Heart right ventricle (tissue), 16 donors: Measurements from ENCODE around the gene SYNPO2. TPM values are rescaled to one million over a fixed set of nuclear protein-coding genes. Genes with fewer than 3 reads are reported as not detected.
"Not testable (repeated sequence)": the region's sequence is repeated elsewhere in the genome, so short reads cannot be mapped to it uniquely, and the experiment has no call there.

ENCODE experiments used
- ATAC-seq, 8 donors: fragments of 200-7000 bp; cut with Tn5 transposase; one replicate each; pipeline ENCODE4 v1.9.1; 2020; ENCODE audit warnings: mild to moderate bottlenecking in 8 of 8, moderate library complexity in 8 of 8, moderate number of reproducible peaks in 1 of 8
- DNase-seq, 2 donors: peaks; one replicate each; pipeline ENCODE4 v3.0.0-alpha.2; 2020
- H3K27ac ChIP-seq, 10 donors: fragments of 200-600 bp; sonication (generic) in 2 of 10; one replicate each; pipeline versions ENCODE4 v1.5.0 to v1.8.0; 2020 to 2022; ENCODE audit warnings: mild to moderate bottlenecking in 3 of 10
- H3K27me3 ChIP-seq, 7 donors: fragments of 200-600 bp; one replicate each; pipeline ENCODE4 v1.8.0; 2021 to 2022; ENCODE audit warnings: mild to moderate bottlenecking in 2 of 7
- H3K36me3 ChIP-seq, 9 donors: fragments of 200-600 bp; sonication (generic) in 1 of 9; one replicate each; pipeline versions ENCODE4 v1.5.0 to v1.8.0; 2020 to 2022; ENCODE audit warnings: mild to moderate bottlenecking in 2 of 9
- H3K4me1 ChIP-seq, 9 donors: fragments of 200-600 bp; sonication (generic) in 1 of 9; one replicate each; pipeline versions ENCODE4 v1.5.0 to v1.8.0; 2020 to 2022; ENCODE audit warnings: mild to moderate bottlenecking in 4 of 9
- H3K4me3 ChIP-seq, 10 donors: fragments of 200-600 bp; sonication (generic) in 2 of 10; one replicate each; pipeline versions ENCODE4 v1.5.0 to v1.8.0; 2020 to 2022; ENCODE audit warnings: mild to moderate bottlenecking in 7 of 10, moderate library complexity in 2 of 10
- H3K9me3 ChIP-seq, 11 donors: fragments of 200-600 bp in 10 of 11; sonication (generic) in 2 of 11; one replicate each; pipeline versions ENCODE4 v1.5.0 to v1.8.0; 2013 to 2022; ENCODE audit warnings: mild to moderate bottlenecking in 2 of 11, control low read depth in 1 of 11, moderate library complexity in 1 of 11
- CTCF ChIP-seq, 9 donors: fragments of 200-600 bp; sonication (generic) in 2 of 9; IDR thresholded peaks; one replicate each; pipeline versions ENCODE4 v1.5.0 to v1.8.0; 2021 to 2022; ENCODE audit warnings: antibody characterized with exemption in 9 of 9, mild to moderate bottlenecking in 5 of 9, moderate library complexity in 1 of 9
- WGBS, 2 donors: extraction: QIAGEN DNeasy Blood & Tissue Kit; methylation state at CpG; one replicate each; pipeline ENCODE4 v1.1.7; 2013; ENCODE audit warnings: inconsistent platforms in 1 of 2; 5-methylcytosine and 5-hydroxymethylcytosine counted together
- intact Hi-C, 10 donors: fragments of 100-400 bp; cut with DNase I; formaldehyde crosslinking; loops; one replicate each; pipeline versions ENCODE4 v1.11.1 to v1.14.2; 2022
- polyA plus RNA-seq, 2 donors: library from polyadenylated mRNA; stranded (reverse); fragments of 200-250 nt; gene quantifications; one replicate each; pipeline ENCODE4 v1.2.3, GENCODE V29; 2013
- total RNA-seq, 10 donors: library from RNA; stranded (reverse); fragmentation: NEBNext Ultra II Directional in 3 of 10; extraction: Animal tissue kit (Norgen Biotek cat#: 25700) in 3 of 10; gene quantifications; one replicate each; pipeline versions ENCODE4 v1.2.1 to v1.2.4, GENCODE V29; 2021 to 2023
- donor health status: Arrhythmogenic right ventricular cardiomyopathy.
- donor health status: ischemic (EF 13 %, LVEDD 7.1; RV severe dilation, severe dysfunction).
- donor health status: healthy with polysubstance abuse.
- donor health status: DM: no; HTN: yes; CAD: no.
- donor health status: DM: no; HTN: no; CAD: no.
- donor health status: ischemic (EF 25% LVEDD 6.9; RV normal size, moderate dysfunction).
- donor health status: ischemic (EF 25% LVEDD 5.7; RV mildly dilated, moderate dysfunction).
- donor health status: healthy.
- donor health status: DM: yes; HTN: yes; CAD: no.
- donor health status: Ischemic cardiomyopathy.
- donor health status: ischemic (EF 35%, LVEDD 5.7; RV mildly dilated, moderate dysfunction).
- donor health status: nonischemic (EF 11% LVEDD 7.7; RV severe dilation, severe dysfunction).
- donor health status: DM: yes; HTN: yes; CAD: no.
- donor health status: PGD.
- donor health status: ischemic (EF 29% LVEDD 5.4; RV normal size, mild dysfunction).
- donor health status: nonischemic (EF 23%, LVEDD 6.1; RV moderate dilation, normal function).

Gene SYNPO2
- total and polyA plus RNA-seq, 12 donors, result 27.5 to 405 (median 244) TPM

GRCh38 chr4:119053997-119054396, 165.3 kb downstream of the SYNPO2 start:
- intact Hi-C loops, result no loop called here
- 89 to 94% methylated on average over 10 of the region's 10 CpGs for WGBS, 2 donors
- ATAC-seq (peak in 6 of 8 donors; percentile 30 to 47 (median 41)), DNase-seq (no peak)
- no peaks in the 10 kb centered on the region for H3K9me3 ChIP-seq
- H3K36me3 ChIP-seq, result peaks cover 0 to 7% (median 0%) of the 10 kb centered on the region in 9 donors
- H3K4me3 ChIP-seq, result no peak overlapping the region
- TF ChIP-seq CTCF (IDR thresholded peaks at IDR 0.05), result no peak
- peaks cover 0 to 24% (median 0%) of the 10 kb centered on the region in 9 donors for H3K4me1 ChIP-seq
- H3K27ac ChIP-seq, result peak overlapping the region in 4 of 10 donors; percentile 36 to 64 (median 52)
- H3K27me3 ChIP-seq, result no peaks in the 10 kb centered on the region

- Histone ChIP-seq H3K36me3 (peaks cover 0 to 7% (median 0%) of the 10 kb centered on the region in 9 donors), H3K4me3 (no peak overlapping the region), H3K4me1 (peaks cover 0 to 24% (median 0%) of the 10 kb centered on the region in 9 donors), H3K27ac (no peak overlapping the region), H3K27me3 (no peaks in the 10 kb centered on the region), H3K9me3 (no peaks in the 10 kb centered on the region)
- intact Hi-C loops, result no loop called here
- ATAC-seq (no peak), DNase-seq (no peak)
- TF ChIP-seq CTCF (IDR thresholded peaks at IDR 0.05), result no peak
- WGBS, 2 donors, result 96 to 98% methylated on average over 3 of the region's 3 CpGs
These were observed 168.8 kb downstream of the SYNPO2 start for GRCh38 chr4:119057417-119057816.

GRCh38 chr4:119059221-119059620, 170.6 kb downstream of the SYNPO2 start:
- Histone ChIP-seq H3K36me3 (peaks cover 0 to 7% (median 0%) of the 10 kb centered on the region in 9 donors), H3K27ac (no peak overlapping the region), H3K9me3 (peaks cover 0 to 4% (median 0%) of the 10 kb centered on the region in 11 donors), H3K4me3 (no peak overlapping the region), H3K27me3 (no peaks in the 10 kb centered on the region), H3K4me1 (peaks cover 0 to 14% (median 0%) of the 10 kb centered on the region in 9 donors)
- 66 to 75% methylated on average over 3 of the region's 3 CpGs for WGBS, 2 donors
- DNase-seq (no peak), ATAC-seq (no peak)
- intact Hi-C loops, result no loop called here
- TF ChIP-seq CTCF (IDR thresholded peaks at IDR 0.05), result no peak

GRCh38 chr4:119067125-119067524, 178.5 kb downstream of the SYNPO2 start:
- H3K27ac ChIP-seq, H3K27me3 ChIP-seq, H3K9me3 ChIP-seq, H3K4me1 ChIP-seq, ATAC-seq, H3K36me3 ChIP-seq, intact Hi-C loops, H3K4me3 ChIP-seq, DNase-seq: not testable (repeated sequence)
- WGBS, 2 donors, result 49 to 56% methylated on average over 5 to 10 of the region's 12 CpGs

- DNase-seq, ATAC-seq, H3K27me3 ChIP-seq, intact Hi-C loops, H3K36me3 ChIP-seq, H3K4me3 ChIP-seq, H3K27ac ChIP-seq, H3K9me3 ChIP-seq, H3K4me1 ChIP-seq: not testable (repeated sequence)
- 66 to 71% methylated on average over 17 of the region's 17 CpGs for WGBS, 2 donors
These were observed 179.2 kb downstream of the SYNPO2 start for GRCh38 chr4:119067670-119068360.
